KOPT-K1 (cell line): Measurements from ENCODE around the gene MRPS25.

ENCODE experiments used
- H3K27ac ChIP-seq: fragments of 200-600 bp; sonication (generic); 2 replicates; pipeline ENCODE4 v1.5.1; 2016; ENCODE audit warnings: antibody characterized with exemption, mild to moderate bottlenecking, low read depth, low read length; ENCODE audit not compliant: poor library complexity, severe bottlenecking
- H3K36me3 ChIP-seq: fragments of 200-600 bp; sonication (generic); 2 replicates; pipeline ENCODE4 v1.5.1; 2017; ENCODE audit warnings: antibody characterized with exemption, mild to moderate bottlenecking, low read length, moderate library complexity; ENCODE audit not compliant: insufficient read depth
- H3K9me3 ChIP-seq: fragments of 200-600 bp; sonication (generic); 2 replicates; pipeline ENCODE4 v1.5.1; 2017; ENCODE audit warnings: antibody characterized with exemption, low read length, mild to moderate bottlenecking; ENCODE audit not compliant: insufficient read depth, poor library complexity, severe bottlenecking

The MRPS25 gene

GRCh38 chr3:15094187-15094875 lies 29.2 kb upstream of the MRPS25 start:
- Histone ChIP-seq H3K9me3 (no peaks in the 10 kb centered on the region), H3K36me3 (peaks cover 45% of the 10 kb centered on the region), H3K27ac (no peak overlapping the region)

- Histone ChIP-seq H3K27ac (no peak overlapping the region), H3K36me3 (peaks cover 52% of the 10 kb centered on the region), H3K9me3 (no peaks in the 10 kb centered on the region)
Observed at GRCh38 chr3:15092686-15093085, 27.6 kb upstream of the MRPS25 start.

GRCh38 chr3:15091575-15091974 lies 26.5 kb upstream of the MRPS25 start:
- Histone ChIP-seq H3K9me3 (no peaks in the 10 kb centered on the region), H3K36me3 (peaks cover 58% of the 10 kb centered on the region), H3K27ac (no peak overlapping the region)

- no peak overlapping the region for H3K27ac ChIP-seq
- H3K36me3 ChIP-seq = peaks cover 57% of the 10 kb centered on the region
- H3K9me3 ChIP-seq = no peaks in the 10 kb centered on the region
Observed at GRCh38 chr3:15089201-15089600, 24.1 kb upstream of the MRPS25 start.

GRCh38 chr3:15086699-15087098 lies 21.6 kb upstream of the MRPS25 start:
- Histone ChIP-seq H3K9me3 (no peaks in the 10 kb centered on the region), H3K36me3 (peaks cover 70% of the 10 kb centered on the region), H3K27ac (no peak overlapping the region)

GRCh38 chr3:15086263-15086662 lies 21.1 kb upstream of the MRPS25 start:
- H3K27ac ChIP-seq = no peak overlapping the region
- peaks cover 75% of the 10 kb centered on the region for H3K36me3 ChIP-seq
- no peaks in the 10 kb centered on the region for H3K9me3 ChIP-seq

- Histone ChIP-seq H3K36me3 (peaks cover 88% of the 10 kb centered on the region), H3K9me3 (no peaks in the 10 kb centered on the region), H3K27ac (no peak overlapping the region)
Observed at GRCh38 chr3:15083252-15083651, 18.1 kb upstream of the MRPS25 start.

GRCh38 chr3:15081960-15082664 lies 17.0 kb upstream of the MRPS25 start:
- no peak overlapping the region for H3K27ac ChIP-seq
- H3K9me3 ChIP-seq = no peaks in the 10 kb centered on the region
- peaks cover 96% of the 10 kb centered on the region for H3K36me3 ChIP-seq

- H3K27ac ChIP-seq = no peak overlapping the region
- H3K9me3 ChIP-seq = no peaks in the 10 kb centered on the region
- peaks cover 98% of the 10 kb centered on the region for H3K36me3 ChIP-seq
Observed at GRCh38 chr3:15079091-15079490, 14.0 kb upstream of the MRPS25 start.

GRCh38 chr3:15074500-15074899 lies 9.4 kb upstream of the MRPS25 start:
- H3K9me3 ChIP-seq = no peaks in the 10 kb centered on the region
- H3K36me3 ChIP-seq = peaks cover 91% of the 10 kb centered on the region
- H3K27ac ChIP-seq = no peak overlapping the region

GRCh38 chr3:15071699-15072098 lies 6.6 kb upstream of the MRPS25 start:
- H3K27ac ChIP-seq = no peak overlapping the region
- peaks cover 65% of the 10 kb centered on the region for H3K36me3 ChIP-seq
- H3K9me3 ChIP-seq = no peaks in the 10 kb centered on the region

GRCh38 chr3:15069441-15069840 lies 4.3 kb upstream of the MRPS25 start:
- H3K9me3 ChIP-seq = no peaks in the 10 kb centered on the region
- no peak overlapping the region for H3K27ac ChIP-seq
- peaks cover 42% of the 10 kb centered on the region for H3K36me3 ChIP-seq

- Histone ChIP-seq H3K27ac (no peak overlapping the region), H3K36me3 (peaks cover 19% of the 10 kb centered on the region), H3K9me3 (no peaks in the 10 kb centered on the region)
Observed at GRCh38 chr3:15066467-15066866, 1.4 kb upstream of the MRPS25 start.

- Histone ChIP-seq H3K36me3 (peaks cover 18% of the 10 kb centered on the region), H3K27ac (peak overlapping the region; percentile 81), H3K9me3 (no peaks in the 10 kb centered on the region)
Observed at GRCh38 chr3:15065550-15066007, 464 bp upstream of the MRPS25 start.

- Histone ChIP-seq H3K9me3 (no peaks in the 10 kb centered on the region), H3K27ac (peak overlapping the region; percentile 81), H3K36me3 (peaks cover 24% of the 10 kb centered on the region)
Observed at GRCh38 chr3:15064299-15064834, 748 bp downstream of the MRPS25 start.
